Esophagus muscularis mucosa (tissue), 4 donors: ENCODE measurements around the gene DMRTB1.

Source experiments
- EP300 ChIP-seq: sonication (generic); formaldehyde crosslinking; IDR thresholded peaks from one replicate; pipeline ENCODE4 v1.6.1; 2017; ENCODE audit warnings: antibody characterized with exemption
- POLR2A ChIP-seq: fragments of 450-650 bp; IDR thresholded peaks from one replicate; pipeline ENCODE4 v1.6.1; 2017; ENCODE audit warnings: antibody characterized with exemption, moderate library complexity, mild to moderate bottlenecking, low read depth
- POLR2AphosphoS5 ChIP-seq, 2 donors: sonication (generic); formaldehyde crosslinking; IDR thresholded peaks; one replicate each; pipeline ENCODE4 v1.6.1; 2017; ENCODE audit warnings: antibody characterized with exemption in 2 of 2
- TF ChIP-seq, protein P1 (sequence below), 3 experiments: fragments of 200-600 bp in 2 of 3; fragments of 450-650 bp in 1 of 3; sonication (generic) in 2 of 3; IDR thresholded peaks; one replicate each; pipeline ENCODE4 v1.5.1; 2017 to 2019; ENCODE audit warnings: antibody characterized with exemption in 3 of 3, mild to moderate bottlenecking in 2 of 3, moderate library complexity in 1 of 3

DNA sequence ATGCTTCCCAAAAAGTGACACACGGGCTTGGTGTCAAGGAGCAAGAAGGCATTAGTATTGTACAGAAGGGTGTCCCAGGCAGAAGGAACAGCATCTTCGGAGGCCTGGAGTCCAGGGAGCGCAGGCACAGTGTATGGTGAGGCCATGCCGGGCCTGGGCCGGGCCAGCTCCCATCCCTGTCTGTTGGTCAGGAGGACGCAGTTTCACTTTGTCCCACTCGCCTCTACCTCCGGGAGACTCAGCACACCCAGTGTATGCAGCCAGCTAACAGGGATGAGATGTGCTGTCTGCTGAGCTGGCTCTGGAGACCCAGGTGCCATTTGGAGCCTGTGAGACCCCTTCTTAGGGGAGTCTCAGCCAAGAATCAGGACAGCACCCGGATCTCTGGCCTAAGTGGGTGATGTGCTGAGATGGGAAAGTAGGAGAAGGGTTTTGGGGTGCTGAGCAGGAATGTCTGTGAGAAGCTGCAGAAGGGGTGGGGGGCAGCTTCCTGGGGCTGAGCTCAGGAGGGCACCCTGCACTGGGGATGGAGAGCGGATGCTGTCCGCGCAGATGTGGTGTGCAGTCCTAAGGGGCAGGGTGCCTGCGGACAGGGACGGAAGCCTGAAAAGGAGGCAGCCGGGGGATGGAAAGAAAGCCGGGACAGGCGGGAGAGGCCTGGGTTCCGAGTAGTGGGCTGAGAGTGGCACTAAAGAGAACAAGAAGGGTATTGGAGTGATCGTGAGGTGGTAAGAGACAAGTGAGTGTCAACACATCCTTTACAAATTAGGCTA, 25.7 kb downstream of the DMRTB1 start:
- TF ChIP-seq, protein P1, sequence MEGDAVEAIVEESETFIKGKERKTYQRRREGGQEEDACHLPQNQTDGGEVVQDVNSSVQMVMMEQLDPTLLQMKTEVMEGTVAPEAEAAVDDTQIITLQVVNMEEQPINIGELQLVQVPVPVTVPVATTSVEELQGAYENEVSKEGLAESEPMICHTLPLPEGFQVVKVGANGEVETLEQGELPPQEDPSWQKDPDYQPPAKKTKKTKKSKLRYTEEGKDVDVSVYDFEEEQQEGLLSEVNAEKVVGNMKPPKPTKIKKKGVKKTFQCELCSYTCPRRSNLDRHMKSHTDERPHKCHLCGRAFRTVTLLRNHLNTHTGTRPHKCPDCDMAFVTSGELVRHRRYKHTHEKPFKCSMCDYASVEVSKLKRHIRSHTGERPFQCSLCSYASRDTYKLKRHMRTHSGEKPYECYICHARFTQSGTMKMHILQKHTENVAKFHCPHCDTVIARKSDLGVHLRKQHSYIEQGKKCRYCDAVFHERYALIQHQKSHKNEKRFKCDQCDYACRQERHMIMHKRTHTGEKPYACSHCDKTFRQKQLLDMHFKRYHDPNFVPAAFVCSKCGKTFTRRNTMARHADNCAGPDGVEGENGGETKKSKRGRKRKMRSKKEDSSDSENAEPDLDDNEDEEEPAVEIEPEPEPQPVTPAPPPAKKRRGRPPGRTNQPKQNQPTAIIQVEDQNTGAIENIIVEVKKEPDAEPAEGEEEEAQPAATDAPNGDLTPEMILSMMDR (IDR thresholded peaks at IDR 0.05), result no peak
- TF ChIP-seq EP300, result no peak
- no peak for TF ChIP-seq POLR2AphosphoS5 (IDR thresholded peaks at IDR 0.05)
- TF ChIP-seq POLR2A, result no peak
